Stimulated activated CD4-positive, alpha-beta T cell treated with anti-CD3 and anti-CD28 coated beads, TNF-alpha, amount 100 ng/mL, for 48 hours (primary cell): Measurements from ENCODE around the gene TRIM69.
"Not testable (repeated sequence)": the region's sequence is repeated elsewhere in the genome, so short reads cannot be mapped to it uniquely, and the experiment has no call there.

ENCODE experiments used
- DNase-seq, 3 donors: peaks; one replicate each; pipeline ENCODE4 v3.0.0-alpha.2; 2020; ENCODE audit warnings: low read depth in 3 of 3

The TRIM69 gene

GRCh38 chr15:44716983-44717602 is 19.2 kb upstream of the TRIM69 start:
- no peak for DNase-seq

- no peak for DNase-seq
These were observed 18.0 kb upstream of the TRIM69 start for GRCh38 chr15:44718180-44718926.

- DNase-seq: no peak
These were observed 17.4 kb upstream of the TRIM69 start for GRCh38 chr15:44718927-44719292.

GRCh38 chr15:44719293-44719999 is 16.9 kb upstream of the TRIM69 start:
- peak in 2 of 3 donors; percentile 54 to 71 for DNase-seq

- DNase-seq: not testable (repeated sequence)
These were observed 16.3 kb upstream of the TRIM69 start for GRCh38 chr15:44720000-44720435.

GRCh38 chr15:44720460-44721176 is 15.7 kb upstream of the TRIM69 start:
- DNase-seq: no peak

GRCh38 chr15:44722011-44722410 is 14.3 kb upstream of the TRIM69 start:
- DNase-seq: no peak

GRCh38 chr15:44726136-44726535 is 10.2 kb upstream of the TRIM69 start:
- no peak for DNase-seq

- no peak for DNase-seq
These were observed 9.5 kb upstream of the TRIM69 start for GRCh38 chr15:44726568-44727484.

- DNase-seq: no peak
These were observed 8.7 kb upstream of the TRIM69 start for GRCh38 chr15:44727485-44728231.

GRCh38 chr15:44728232-44728575 is 8.1 kb upstream of the TRIM69 start:
- not testable (repeated sequence) for DNase-seq

GRCh38 chr15:44728576-44729407 is 7.5 kb upstream of the TRIM69 start:
- DNase-seq: peak; percentile 91 to 96 (median 92)

GRCh38 chr15:44729408-44730127 is 6.8 kb upstream of the TRIM69 start:
- DNase-seq: no peak

- DNase-seq: no peak
These were observed 1.4 kb upstream of the TRIM69 start for GRCh38 chr15:44734839-44735481.

GRCh38 chr15:44735482-44736180 is 697 bp upstream of the TRIM69 start:
- no peak for DNase-seq

- DNase-seq: no peak
These were observed 2.1 kb downstream of the TRIM69 start for GRCh38 chr15:44738340-44738984.

- not testable (repeated sequence) for DNase-seq
These were observed 3.0 kb downstream of the TRIM69 start for GRCh38 chr15:44739222-44739847.
